Fibroblast of the aortic adventitia (primary cell): ENCODE measurements around the gene CSMD2. TPM values are rescaled to one million over a fixed set of nuclear protein-coding genes. Genes with fewer than 3 reads are reported as not detected.

ENCODE experiments used
- DNase-seq: peaks from one replicate; pipeline ENCODE4 v3.0.0-alpha.2; 2010; ENCODE audit warnings: low read depth
- H3K4me3 ChIP-seq: 2 replicates; pipeline ENCODE4 v1.5.1; 2011; ENCODE audit warnings: low read depth, mild to moderate bottlenecking, control low read depth, low read length, moderate library complexity
- total RNA-seq: library from RNA; depleted of rRNA; stranded (reverse); fragments of >200 nt; gene quantifications from 2 replicates; pipeline ENCODE4 v1.2.3, GENCODE V29; 2012; ENCODE audit warnings: low replicate concordance
- TF ChIP-seq, protein P1 (sequence below): IDR thresholded peaks from 2 replicates; pipeline ENCODE4 v1.5.1; 2011; ENCODE audit warnings: mild to moderate bottlenecking, low read length, control low read depth, inconsistent platforms; ENCODE audit not compliant: insufficient read depth

CSMD2 gene
- total RNA-seq, 1 donor, result 6.6 TPM

DNA sequence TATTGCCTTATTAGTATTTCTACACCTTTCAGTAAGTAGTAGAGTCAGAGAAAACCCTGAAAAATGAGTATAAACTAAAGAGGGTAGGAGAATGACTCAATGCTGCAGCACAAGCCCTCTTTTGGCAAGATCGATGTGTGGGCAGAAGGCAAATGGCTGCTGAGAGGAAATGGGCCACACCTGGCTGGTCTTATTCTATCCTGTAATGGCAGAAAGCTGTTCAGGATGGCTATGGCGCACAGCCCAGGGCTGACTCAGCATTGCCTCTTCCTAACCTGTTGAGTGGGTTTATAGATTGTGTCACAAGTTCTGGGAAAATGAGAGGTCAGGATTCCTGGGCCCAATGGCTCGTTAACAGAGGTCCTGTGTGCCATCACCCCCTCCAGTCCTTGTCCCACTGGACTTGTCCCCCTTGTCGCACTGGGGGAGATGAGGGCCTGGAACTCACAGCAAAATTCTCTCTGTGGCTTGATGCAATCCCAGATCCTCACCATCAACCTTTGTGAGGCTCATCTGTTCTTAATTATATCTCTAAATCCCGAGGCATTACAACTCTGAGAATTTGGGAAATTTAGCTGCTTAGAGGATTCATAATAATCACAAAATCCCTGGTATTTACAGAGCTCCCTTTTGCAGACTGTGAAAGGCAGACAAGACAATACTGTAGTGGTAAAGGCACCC lies 287.9 kb downstream of the CSMD2 start:
- H3K4me3 ChIP-seq, result no peak overlapping the region
- TF ChIP-seq, protein P1, sequence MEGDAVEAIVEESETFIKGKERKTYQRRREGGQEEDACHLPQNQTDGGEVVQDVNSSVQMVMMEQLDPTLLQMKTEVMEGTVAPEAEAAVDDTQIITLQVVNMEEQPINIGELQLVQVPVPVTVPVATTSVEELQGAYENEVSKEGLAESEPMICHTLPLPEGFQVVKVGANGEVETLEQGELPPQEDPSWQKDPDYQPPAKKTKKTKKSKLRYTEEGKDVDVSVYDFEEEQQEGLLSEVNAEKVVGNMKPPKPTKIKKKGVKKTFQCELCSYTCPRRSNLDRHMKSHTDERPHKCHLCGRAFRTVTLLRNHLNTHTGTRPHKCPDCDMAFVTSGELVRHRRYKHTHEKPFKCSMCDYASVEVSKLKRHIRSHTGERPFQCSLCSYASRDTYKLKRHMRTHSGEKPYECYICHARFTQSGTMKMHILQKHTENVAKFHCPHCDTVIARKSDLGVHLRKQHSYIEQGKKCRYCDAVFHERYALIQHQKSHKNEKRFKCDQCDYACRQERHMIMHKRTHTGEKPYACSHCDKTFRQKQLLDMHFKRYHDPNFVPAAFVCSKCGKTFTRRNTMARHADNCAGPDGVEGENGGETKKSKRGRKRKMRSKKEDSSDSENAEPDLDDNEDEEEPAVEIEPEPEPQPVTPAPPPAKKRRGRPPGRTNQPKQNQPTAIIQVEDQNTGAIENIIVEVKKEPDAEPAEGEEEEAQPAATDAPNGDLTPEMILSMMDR, result no peak
- DNase-seq, result peak; percentile 95

DNA sequence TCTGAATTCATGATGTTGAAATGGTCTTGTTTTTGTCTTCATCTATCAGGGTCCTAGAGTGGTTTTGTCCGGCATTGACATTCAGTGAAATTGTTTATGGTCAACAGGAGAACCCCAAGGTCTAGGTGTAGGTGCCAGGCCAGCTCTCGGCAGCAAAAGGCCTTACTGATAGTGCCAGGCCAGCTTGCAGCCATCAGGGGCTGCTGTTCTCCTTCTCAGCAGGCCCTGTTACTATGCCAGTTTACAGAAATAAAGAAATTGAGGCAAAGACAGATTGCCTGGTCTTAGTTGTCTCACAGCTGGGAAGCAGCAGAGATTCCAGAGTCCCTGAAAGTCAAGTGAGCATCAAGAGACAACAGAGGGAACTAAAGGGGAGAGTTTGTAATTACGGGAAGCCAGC lies 289.2 kb downstream of the CSMD2 start:
- DNase-seq, result peak; percentile 11
- TF ChIP-seq, protein P1, result peak; percentile 25
- H3K4me3 ChIP-seq, result no peak overlapping the region

DNA sequence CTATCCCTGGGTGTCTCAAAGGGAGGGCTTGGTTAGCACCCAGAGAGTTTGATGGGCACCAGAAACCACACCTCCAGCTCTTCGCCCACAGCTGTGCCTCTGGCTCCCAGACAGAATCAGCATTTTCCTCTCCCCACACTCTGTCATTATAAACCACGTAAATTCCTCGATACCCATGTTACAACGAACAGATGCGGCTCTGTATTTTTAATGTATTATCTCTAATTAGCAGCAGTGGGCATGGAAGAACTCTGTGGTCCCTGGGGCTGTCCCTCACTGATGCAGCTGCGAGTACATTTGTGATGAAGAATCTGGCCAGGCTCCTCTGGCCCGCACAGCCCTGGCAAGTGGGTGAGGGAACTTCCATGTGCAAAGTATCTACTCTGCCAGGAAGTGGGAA lies 290.4 kb downstream of the CSMD2 start:
- TF ChIP-seq, protein P1, result no peak
- no peak overlapping the region for H3K4me3 ChIP-seq
- DNase-seq, result no peak

DNA sequence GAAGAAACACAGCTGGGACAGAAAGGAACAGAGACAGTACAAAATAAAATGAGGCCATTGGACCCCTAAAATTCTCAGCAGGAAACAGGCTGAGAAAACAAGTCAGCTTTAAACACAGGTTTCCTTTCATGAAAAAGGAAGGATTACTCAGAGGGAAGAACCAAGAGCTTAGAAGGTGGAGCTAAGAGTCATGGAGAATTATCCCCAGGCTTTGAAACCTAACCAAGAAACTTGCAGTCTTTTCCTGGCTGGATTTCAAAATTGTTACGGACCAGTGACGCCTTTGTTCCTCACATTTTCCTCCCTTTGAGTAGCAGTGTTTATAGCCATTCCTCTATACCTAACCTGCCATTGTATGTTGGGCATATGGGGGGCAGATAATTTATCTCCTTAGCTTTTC lies 292.3 kb downstream of the CSMD2 start:
- peak; percentile 68 for DNase-seq
- no peak overlapping the region for H3K4me3 ChIP-seq
- TF ChIP-seq, protein P1, result no peak

DNA sequence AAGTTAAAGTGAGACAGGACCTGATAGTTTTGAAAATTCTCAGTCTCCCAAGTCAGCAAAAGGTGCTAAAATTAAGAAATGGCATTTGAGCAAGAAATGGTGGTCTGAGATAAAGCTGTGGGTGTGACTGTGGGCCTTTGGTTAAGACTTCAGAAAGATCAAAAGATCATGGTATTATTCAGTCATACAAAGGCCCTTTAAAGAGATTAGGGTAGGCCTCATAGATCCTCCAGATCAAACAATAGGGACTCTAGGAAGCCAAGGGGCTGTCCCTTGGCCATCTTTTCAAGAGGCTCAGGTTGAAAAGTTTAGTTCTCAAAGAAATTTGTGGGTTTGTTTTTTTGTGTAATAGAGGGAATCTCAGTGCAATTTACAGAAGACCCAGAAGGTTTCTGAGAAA lies 292.8 kb downstream of the CSMD2 start:
- TF ChIP-seq, protein P1, result no peak
- DNase-seq, result no peak
- H3K4me3 ChIP-seq, result no peak overlapping the region

DNA sequence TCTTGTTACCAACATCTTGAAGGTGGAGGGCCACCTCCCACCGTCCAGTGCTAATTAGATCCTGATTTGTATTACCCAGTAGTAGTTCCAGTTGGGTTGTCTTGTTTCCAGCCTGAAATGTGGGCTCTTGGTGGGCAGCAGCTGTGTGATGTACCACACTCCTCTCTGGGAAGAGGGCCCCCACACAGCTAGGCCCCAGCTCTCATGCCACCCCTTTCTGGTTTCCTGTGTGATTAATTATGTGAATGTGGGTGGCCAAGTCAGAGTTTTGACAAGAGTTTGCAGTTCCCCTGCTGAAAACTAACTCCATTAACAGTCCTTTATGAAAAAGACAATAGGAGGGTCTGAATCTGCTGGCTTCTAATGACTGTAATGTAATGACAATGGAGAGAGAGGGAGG lies 297.3 kb downstream of the CSMD2 start:
- H3K4me3 ChIP-seq, result no peak overlapping the region
- TF ChIP-seq, protein P1, result no peak
- DNase-seq, result no peak

DNA sequence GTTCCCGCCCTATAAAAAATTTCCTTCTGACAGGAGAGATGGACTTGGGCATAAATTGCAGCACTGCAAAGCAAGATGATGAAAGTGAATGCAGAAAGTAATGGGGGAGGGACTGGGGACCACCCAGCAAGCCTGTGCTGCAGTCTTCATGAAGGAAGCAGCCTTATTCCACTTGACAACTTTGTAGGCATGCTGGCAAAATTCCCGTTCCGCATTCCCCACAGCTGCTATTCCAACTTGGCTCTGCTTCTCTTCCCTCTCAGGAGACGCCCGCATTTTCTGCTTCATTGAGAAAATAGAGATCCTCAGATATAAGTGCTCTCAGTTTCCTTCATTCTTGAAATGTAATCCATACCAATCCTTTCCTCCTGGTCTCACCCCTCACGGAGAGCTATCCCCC lies 298.7 kb downstream of the CSMD2 start:
- peak; percentile 68 for DNase-seq
- H3K4me3 ChIP-seq, result no peak overlapping the region
- TF ChIP-seq, protein P1, result no peak
